GM04503 (cell line): ENCODE measurements around the gene DACT3.
A peak's percentile ranks its signal among the peaks of the same experiment; 100 is the strongest.
"Not testable (repeated sequence)": the region's sequence is repeated elsewhere in the genome, so short reads cannot be mapped to it uniquely, and the experiment has no call there.

Experiments
- DNase-seq: peaks from one replicate; pipeline ENCODE4 v3.0.0-alpha.2; 2012; ENCODE audit warnings: low read depth

The DACT3 gene

GRCh38 chr19:46634045-46634655, 26.8 kb downstream of the DACT3 start:
- DNase-seq = no peak

DNA sequence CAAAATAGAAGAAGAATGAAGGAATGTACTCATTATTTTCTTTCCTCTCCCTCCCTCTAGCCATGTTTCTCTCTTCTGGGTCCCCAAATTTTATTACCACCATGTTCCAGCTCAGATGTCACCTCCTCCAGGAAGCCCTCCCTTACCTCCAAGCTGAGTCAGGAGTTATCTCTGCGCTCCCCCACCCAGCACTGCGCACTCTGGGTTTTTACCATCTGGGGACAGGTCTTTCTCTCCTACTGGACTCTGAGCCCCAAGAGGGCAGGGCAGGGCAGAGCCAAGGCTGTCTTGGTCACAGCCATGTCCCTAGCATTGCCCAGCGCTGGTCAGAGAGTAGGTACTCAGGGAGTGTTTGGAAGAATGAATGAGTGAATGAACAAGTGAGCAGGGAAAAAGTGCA, 27.9 kb downstream of the DACT3 start:
- DNase-seq = no peak

DNA sequence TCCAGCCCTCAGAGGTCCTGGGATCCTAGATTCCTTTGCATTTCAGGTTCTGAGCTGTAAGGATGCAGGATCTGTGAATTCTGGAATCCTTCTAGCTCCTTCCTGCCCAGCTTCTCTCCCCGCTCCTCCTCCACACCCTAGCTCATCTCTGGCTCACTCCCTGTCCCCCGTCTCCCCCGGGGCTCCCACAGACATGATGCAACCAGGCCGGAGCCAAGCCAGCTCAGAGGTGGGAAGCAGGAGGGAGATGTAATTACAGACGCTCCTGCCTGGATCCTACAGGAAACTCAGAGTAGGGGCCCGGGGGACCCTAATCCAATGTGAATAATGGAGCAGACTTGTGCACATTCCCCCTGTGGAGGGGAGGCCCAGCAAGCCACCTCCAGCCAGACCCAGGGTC, 29.5 kb downstream of the DACT3 start:
- DNase-seq = peak; percentile 31

DNA sequence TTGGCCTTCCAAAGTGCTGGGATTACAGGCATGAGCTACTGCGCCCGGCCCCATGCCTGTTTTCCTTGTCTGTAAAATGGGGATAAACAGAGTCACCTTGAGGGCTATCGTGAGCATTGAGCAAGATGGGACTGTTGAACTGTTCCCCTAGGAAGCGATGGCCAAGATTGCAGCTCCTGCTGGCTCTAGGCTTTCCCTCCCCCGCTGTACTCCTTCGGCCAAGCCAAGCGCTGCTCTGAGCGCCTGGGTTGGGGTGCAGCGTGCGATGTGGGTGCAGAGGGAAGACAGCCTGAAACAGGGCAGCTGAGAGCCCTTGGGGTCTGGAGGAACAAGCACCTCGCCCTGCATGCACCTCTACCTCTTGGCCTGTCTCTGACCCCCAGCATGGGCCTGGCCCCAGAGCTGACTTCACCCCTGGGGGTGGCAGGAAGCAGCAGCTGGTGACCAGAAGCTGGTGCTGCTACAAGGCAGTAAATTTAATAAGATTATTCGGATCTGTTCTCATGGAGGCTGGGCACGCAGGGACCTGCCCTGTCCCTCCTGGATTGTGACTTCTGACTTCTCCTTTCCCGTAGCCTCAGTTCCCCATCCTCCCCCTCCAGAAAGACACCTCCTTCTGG, 30.3 kb downstream of the DACT3 start:
- no peak for DNase-seq

- no peak for DNase-seq
These were observed 31.4 kb downstream of the DACT3 start for GRCh38 chr19:46629546-46630025.

DNA sequence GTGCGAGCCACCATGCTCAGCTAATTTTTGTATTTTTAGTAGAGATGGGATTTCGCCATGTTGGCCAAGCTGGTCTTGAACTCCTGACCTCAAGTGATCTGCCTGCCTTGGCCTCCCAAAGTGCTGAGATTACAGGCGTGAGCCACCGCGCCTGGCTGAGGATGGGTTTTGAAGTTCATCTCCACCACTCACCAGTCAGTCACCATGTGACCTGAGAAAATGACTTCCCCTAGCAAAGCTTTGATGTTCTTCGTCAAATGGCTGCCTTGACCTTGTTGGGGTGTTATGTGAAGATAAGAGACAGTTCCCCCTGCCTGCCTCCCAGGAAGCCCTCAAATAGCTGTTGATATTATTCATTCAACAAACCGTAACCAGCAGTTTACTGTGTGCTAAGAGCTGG, 32.0 kb downstream of the DACT3 start:
- DNase-seq = not testable (repeated sequence)

DNA sequence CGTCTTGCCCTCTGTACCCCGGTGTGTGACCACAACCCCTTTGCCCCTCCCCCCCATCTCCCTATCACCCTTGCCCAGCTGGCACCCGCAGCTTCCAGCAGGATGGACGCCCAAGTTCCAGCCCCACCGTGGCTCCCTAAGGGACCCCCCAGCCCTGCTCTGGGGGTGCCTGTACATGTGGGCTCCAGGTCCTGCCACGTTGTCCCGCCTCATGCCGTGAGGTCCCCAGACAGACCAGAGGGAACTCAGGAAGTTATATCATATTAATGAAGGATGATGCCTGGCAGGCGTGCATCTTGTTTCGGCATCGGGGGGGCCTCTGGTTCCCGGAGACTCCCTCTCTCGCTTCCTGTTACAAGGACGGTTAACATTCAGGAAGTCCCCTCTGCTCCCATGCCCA, 34.5 kb downstream of the DACT3 start:
- no peak for DNase-seq

DNA sequence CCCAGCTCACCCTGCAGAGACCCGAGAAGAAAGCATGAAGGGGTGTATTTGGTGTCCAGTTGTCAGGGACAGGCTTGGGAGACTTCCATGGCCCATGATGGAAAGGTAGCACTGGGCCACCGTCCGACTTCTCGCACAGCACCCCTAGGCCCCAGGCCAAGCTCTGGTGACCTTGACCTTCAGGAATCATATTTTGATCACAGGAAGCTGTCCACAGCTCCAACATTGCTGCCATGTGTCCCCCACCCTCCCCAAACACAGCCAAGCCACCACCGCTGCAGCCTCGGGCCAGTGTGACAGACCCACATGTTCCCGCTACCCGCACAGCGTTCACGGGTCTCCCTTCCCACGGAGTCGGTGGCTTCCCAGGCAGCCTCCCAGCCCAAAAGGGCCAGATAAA, 35.3 kb downstream of the DACT3 start:
- DNase-seq = no peak

- DNase-seq = peak; percentile 78
These were observed 35.9 kb downstream of the DACT3 start, which contains the start of gene PTGIR for GRCh38 chr19:46624958-46625661. PTGIR (minus strand) TSS chr19:46625089; CDS start chr19:46624225, 864 bp downstream.

GRCh38 chr19:46623915-46624502, 37.0 kb downstream of the DACT3 start:
- DNase-seq = no peak

- no peak for DNase-seq
These were observed 38.9 kb downstream of the DACT3 start for GRCh38 chr19:46622118-46622446.

DNA sequence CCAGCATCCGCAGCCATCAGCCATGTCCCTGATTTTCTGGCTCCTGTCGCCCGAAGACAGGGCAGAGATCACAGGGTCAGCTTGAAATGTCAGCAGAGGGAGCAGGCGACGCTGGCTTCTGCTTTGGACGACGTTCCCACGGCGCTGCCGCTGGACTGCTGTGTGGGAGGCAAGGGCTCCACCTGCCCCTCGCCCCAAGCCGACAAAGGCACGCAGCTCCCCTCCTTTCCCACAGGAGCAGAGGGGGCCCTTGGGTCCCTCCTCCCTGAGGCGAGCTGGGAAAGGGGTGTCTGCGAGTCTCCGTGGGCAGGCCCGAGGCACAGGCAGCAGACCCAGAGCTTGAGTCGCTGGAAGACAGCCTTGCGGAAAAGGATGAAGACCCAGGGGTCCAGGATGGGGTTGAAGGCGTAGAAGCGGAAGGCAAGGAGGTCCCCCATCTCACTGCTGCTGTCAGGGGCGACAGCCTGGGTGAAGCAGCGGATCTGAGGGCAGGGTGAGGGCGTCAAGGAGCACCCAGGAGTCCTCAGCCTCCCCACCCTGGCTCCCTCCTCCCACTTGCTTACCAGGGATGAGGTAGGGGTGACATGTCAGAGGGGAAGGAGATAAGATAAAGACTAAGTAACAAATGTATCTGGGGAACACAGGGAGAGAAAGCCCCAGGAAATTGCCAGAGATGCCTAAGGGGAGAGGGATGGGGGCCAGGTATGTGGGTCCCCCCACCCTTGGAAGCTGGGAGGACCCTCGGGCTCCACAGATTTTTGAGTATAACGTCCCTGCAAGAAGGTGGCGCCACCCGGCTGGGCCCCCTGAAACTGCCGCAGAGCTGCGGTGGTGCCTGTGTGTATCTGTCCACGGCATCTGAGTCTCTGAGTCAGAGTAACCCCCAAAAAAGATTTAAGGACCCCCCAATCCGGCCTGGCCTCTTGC, 39.5 kb downstream of the DACT3 start:
- no peak for DNase-seq

DNA sequence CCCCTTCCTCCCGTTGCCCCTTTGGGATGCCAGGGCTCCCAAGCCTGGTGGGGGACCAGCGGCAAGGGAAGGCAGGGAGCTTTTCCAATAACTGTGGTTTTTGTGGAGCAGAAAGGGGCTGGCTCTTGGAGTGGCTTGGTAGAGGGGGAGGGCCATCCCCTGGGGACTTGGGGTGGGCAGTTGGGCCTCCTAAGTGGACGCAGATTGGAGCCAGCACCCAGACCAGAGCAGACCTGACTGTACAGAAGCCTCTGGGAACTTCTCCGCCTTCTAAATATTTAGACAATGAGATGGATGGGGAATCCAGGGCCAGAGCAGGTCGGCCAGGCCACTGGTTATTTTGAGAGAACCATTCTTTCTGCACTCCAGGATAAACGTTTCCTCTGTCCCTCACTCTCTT, 40.3 kb downstream of the DACT3 start:
- peak; percentile 34 for DNase-seq

DNA sequence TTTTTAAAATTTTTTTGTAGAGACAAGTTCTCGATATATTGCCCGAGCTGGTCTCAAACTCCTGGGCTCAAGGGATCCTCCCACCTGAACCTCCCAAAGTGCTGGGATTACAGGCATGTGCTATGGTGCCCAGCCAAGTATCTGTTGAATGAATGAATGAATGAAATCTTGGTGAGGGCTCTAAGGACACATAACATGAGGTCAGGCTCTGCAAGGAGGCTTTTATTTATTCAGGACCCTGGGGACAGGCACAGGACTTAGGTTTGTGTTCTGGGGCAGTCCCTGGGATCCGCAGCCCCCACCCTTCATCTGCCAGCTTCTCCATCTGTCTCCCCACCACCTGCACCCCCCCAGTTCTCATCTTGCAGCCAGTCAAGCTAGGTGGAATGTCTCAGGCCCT, 40.7 kb downstream of the DACT3 start:
- no peak for DNase-seq

DNA sequence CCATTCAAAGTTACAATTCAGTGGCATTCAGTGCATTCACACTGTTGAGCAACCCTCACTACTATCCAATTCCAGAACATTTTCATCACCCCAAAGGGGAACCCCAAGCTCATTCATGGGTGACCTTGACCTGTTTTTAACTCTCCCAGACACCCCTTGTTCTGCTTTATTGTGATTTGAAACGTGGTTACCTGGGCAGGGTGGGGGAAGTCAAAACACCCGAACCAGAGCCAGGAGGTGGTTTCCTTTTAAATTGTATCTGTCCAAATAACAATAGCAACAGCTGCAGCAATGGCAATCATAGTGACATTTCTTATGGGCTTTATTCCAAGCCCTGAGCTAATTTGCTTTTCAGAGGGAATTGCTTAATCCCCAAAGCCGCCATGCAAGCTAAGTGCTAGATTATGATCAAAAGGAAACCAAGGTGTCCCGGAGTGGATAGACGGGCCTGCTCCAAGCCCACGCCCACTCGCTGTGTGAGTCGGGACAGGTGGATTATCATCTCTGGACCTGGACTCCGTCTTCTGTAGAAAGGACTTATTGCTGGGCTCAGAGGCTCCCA, 42.2 kb downstream of the DACT3 start:
- peak; percentile 24 for DNase-seq

DNA sequence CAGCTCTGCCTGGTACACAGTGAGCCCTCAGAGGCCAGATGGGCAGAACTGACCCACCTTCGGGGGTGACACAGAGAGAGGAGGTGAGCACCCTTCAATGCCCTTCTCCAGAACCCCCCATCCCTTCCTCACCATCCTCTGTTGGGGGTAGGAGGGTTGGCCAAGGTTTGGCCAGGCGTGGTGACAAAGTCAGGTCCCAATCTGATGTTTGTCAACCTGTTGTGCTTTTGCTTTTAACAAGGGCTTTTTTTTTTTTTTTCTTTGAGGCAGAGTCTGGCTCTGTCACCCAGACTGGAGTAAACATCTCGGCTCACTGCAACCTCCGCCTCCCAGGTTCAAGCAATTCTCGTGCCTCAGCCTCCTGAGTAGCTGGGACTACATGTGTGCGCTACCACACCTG, 43.4 kb downstream of the DACT3 start:
- DNase-seq = no peak

DNA sequence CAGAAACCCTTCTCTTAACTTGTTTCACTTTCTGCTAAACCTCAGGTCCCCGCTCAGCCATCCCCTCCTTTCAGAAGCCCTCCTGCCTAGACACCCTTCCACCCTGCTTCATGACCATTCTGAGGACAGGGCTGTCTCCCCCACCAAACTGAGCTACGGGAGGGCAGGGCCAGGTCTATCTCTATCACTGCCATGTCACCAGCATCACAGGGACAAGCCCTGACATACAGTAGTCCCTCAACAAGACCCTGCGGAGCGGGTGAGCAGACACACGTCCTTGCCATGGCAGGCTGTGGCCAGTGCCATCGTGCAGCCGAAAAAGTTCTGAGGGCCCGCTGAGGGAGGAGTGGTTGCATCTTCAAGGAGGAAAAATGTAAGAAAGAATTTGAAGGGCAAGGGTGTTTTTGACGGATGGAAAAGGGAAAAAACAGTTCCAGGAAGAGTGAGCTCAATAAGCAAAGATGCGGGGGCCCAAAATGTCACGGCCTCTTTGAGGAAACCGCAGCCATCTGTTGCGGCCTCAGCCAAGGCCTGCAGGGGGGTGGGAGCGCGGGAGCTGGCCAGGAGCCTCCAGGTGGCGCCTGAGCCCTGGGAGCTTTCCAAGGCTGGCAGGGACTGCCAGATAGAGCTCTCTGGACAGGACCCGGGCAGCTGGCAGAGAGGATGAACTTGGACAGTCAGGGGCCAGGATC, 44.2 kb downstream of the DACT3 start:
- no peak for DNase-seq

- DNase-seq = no peak
These were observed 45.0 kb downstream of the DACT3 start for GRCh38 chr19:46615966-46616365.

DNA sequence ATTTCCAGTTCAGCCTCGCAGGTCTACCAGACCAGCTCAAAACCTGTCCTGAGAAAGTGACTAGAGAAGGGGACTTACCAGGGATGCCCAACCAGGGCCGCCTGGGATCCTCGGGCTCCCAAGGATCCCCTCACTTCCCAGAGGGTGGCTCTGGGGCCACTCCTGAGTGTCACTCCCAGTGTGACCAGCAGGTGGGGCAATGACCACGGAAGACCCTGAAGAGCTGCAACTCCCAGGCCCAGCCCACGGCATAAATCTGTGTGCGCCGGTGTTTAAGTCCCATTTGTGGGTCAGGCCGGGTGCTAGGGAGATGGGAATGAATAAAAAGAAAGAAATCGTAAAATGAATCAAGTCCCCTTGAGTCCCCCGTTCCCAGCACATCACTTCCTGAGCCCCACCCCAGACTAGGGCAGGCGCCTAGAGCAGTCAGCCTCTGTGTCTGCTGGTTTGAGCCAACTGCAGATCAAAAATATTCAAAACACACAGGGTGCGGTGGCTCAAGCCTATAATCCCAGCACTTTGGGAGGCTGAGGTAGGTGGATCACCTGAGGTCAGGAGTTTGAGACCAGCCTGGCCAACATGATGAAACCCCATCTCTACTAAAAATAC, 46.8 kb downstream of the DACT3 start:
- DNase-seq = no peak

DNA sequence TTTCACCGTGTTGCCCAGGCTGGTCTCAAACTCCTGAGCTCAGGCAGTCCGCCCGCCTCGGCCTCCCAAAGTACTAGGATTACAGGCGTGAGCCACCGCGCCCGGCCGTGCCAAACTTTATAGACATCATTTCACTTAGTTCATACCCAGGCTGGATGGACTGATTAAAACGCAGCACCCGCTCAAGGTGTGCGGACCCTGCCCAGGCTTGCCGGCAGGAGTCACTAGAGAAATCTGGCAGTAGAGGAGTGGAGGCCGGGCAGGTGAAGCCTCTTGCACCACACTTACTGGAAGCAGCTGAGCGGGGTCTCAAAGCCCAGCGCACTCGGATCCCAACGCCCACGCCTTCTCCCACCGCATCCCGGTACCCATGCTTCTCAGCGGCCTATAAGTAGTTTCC, 47.5 kb downstream of the DACT3 start:
- no peak for DNase-seq

- DNase-seq = no peak
These were observed 49.2 kb downstream of the DACT3 start for GRCh38 chr19:46611776-46612175.
